Stimulated activated CD4-positive, alpha-beta T cell treated with anti-CD3 and anti-CD28 coated beads, TNF-alpha, amount 100 ng/mL, for 4 hours (primary cell): Measurements from ENCODE around the gene KLHDC4.
A peak's percentile ranks its signal among the peaks of the same experiment; 100 is the strongest.
"Not testable (repeated sequence)": the region's sequence is repeated elsewhere in the genome, so short reads cannot be mapped to it uniquely, and the experiment has no call there.

Experiments used
- DNase-seq, 3 experiments: peaks; one replicate each; pipeline ENCODE4 v3.0.0-alpha.2; 2020; ENCODE audit warnings: low read depth in 3 of 3

Gene KLHDC4

DNA sequence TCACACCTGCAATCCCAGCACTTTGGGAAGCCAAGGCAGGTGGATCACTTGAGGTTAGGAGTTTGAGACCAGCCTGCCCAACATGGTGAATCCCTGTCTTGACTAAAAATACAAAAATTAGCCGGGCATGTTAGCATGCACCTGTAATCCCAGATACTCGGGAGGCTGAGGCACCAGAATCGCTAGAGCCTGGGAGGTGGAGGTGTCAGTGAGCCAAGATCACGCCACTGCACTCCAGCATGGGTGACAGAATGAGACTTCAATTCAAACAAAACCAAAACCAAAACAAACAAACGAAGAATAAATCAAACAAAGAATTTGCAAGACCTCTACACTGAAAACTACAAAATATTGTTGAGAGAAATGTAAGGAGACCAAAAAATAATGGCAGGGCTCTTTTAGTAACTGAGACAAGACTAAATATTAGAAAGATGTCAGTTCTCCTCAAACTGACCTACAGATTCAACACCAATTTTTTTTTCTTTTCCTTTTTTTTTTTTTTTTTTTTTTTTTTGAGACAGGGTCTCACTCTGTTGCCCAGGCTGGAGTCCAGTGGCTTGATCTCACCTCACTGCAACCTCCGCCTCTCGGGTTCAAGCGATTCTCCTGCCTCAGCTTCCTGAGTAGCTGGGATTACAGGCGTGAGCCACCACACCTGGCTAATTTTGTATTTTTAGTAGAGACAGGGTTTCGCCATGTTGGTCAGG, 23.1 kb upstream of the KLHDC4 start:
- not testable (repeated sequence) for DNase-seq

- not testable (repeated sequence) for DNase-seq
Measured at GRCh38 chr16:87787451-87788091, 21.8 kb upstream of the KLHDC4 start.

GRCh38 chr16:87784812-87785211, 19.0 kb upstream of the KLHDC4 start:
- DNase-seq: no peak

DNA sequence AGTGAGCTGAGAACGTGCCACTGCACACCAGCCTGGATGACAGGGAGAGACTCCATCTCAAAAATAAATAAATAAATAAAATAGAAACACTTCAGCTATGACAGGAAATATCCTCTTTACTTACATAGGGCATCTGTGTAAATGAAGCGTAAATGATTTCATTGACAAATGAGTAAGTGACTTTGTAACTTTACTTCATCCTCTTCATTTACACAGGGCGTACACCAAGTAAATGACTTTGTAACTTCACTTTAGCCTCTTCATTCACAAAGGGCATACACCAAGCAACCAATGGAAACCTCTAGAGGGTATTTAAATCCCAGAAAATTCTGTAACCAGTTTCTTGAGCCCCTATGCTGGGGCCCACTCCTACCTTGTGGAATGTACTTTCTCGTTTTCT, 16.2 kb upstream of the KLHDC4 start:
- no peak for DNase-seq

DNA sequence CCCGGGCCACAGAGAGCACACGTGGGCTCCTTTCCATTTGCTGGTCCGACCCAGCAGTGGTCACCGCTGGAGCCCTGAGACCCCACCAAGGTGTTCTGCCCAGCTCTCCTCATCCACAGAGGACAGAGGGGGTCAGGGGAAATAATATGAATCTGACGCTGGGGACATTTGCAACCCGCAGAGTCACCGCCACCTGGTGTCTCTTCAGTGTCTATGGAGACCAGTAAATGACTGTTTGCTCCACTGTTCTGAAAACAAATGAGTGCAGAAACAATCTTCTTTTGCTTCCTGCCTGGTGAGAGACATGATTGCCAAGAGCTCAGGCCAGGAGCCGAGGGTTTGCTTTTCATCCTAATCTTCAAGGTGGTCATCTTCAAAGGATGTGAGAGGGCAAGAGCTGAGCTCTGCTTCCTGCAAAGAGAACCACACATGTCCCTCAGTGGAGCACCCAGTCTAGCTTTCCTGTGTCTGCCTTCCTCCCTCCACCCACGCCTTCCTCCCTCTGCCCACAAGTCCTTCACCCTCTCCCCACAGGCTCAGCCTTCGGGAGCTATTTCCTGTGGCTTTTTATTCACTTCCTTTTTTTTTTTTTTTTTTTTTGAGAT, 14.7 kb upstream of the KLHDC4 start:
- peak in 2 of 3 experiments; percentile 8 to 40 for DNase-seq

GRCh38 chr16:87778830-87779579, 13.2 kb upstream of the KLHDC4 start:
- DNase-seq: peak; percentile 86 to 93 (median 91)

DNA sequence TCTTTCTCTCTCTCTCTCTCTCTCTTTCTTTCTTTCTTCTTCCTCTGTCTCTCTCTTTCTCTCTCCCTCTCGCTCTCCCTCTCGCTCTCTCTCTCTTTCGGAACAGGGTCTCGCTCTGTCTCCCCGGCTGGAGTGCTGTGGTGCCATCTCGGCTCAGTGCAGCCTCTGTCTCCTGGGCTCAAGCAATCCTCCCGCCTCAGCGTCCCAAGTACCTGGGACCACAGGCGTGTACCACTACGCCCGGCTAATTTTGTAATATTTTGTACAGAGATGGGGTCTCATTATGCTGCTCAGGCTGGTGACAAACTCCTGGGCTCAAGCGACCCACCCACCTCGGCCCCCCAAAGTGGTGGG, 12.7 kb upstream of the KLHDC4 start:
- no peak for DNase-seq

DNA sequence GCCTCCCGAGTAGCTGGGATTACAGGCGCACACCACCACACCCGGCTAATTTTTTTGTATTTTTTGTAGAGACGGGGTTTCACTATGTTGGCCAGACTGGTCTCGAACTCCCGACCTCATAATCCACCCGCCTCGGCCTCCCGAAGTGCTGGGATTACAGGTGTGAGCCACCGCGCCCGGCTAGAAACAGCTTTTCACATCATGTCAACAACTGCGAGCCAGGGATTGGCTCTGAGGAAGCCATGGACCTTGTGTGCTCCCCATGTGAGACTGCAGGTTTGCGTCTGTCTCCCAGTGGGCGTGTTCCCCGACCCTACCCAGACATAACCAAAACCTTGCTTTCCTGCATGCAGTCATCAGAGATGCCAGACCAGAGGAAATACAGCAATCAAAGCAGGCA, 8.1 kb upstream of the KLHDC4 start:
- not testable (repeated sequence) for DNase-seq

DNA sequence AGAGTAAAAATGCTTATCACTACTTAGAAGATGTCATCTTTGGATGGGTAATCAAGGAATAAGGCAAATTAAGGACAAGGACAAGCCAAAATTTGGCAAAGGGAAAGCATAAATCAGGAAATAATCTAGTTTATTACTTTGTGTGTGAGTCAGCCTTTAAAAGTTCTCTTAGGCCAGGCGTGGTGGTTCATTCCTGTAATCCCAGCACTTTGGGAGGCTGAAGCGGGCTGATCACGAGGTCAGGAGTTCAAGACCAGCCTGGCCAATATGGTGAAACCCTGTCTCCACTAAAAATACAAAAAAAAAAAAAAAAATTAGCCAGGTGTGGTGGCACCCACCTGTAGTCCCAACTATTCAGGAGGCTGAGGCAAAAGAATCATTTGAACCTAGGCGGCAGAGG, 1.7 kb upstream of the KLHDC4 start:
- DNase-seq: not testable (repeated sequence)

DNA sequence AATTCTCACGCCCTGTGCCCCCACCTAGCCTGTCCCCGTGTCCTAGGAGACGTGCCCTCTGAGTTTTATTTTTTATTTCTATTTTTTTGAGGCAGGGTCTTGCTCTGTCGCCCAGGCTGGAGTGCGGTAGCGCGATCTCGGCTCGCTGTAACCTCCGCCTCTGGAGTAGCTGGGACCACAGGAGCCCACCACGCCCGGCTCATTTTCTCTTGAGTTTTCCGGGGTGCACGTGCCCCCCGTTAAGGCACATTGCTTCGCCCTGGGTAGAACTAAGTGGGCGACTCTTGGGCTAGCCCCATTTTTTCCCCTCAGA, 655 bp upstream of the KLHDC4 start:
- no peak for DNase-seq

DNA sequence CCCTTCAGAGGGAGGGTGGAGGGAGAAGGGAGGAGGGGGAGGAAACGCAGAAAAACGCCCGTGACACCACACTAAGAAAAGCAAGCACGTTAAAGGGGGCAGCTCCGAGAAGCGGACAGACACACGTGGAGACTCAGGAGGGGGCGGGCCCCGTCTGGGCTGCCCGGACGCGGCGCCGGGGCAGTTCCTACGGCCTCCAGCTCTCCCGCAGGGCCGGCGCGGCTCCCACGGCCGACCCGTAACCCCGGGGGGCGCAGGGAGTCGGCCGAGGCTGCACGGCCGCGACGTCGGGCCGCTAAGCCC, 362 bp downstream of the KLHDC4 start:
- peak in 2 of 3 experiments; percentile 27 to 39 for DNase-seq

GRCh38 chr16:87764600-87765472, 950 bp downstream of the KLHDC4 start:
- DNase-seq: no peak

GRCh38 chr16:87762620-87763019, 3.2 kb downstream of the KLHDC4 start:
- no peak for DNase-seq

DNA sequence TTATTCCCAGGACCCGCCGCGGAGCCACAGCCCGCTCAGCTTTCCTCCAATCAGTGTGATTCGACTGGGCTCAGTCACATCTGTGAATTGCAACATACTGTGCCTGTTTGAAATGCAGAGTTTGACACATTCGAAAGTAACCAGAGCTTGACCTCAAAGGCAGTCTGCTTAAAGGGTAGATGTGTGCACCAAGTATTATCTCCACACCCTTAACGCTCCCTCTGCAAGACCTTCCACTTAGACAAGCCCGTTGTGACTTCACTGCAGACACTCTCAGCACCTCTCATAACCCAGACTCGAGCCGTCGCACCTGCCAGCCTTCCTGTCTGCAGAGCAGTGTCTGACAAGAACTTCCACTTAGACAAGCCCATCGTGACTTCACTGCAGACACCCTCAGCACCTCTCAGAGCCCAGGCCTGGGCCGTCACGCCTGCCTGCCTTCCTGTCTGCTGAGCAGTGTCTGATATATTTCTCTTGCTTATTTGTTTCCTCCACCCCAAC, 3.7 kb downstream of the KLHDC4 start:
- no peak for DNase-seq

DNA sequence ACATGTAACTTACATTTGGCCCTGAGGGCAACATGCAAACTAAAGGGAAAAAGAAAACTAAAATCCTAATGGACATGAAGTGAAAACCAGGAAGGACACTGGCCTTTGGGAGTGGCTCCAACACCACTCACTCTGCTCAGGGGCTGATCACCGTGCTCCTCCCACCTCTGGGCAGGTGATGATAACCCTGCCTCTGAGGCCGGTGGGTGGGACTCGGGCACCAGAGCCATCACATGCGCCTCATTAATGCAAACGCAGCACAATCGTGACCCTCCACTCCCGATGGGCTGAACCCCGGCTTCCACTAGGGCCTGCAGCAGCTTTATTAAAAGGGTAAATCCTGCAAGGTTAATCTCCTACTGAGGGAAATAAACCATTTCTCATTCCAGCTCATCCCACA, 4.7 kb downstream of the KLHDC4 start:
- DNase-seq: no peak

- no peak for DNase-seq
Measured at GRCh38 chr16:87757841-87758426, 7.9 kb downstream of the KLHDC4 start.

DNA sequence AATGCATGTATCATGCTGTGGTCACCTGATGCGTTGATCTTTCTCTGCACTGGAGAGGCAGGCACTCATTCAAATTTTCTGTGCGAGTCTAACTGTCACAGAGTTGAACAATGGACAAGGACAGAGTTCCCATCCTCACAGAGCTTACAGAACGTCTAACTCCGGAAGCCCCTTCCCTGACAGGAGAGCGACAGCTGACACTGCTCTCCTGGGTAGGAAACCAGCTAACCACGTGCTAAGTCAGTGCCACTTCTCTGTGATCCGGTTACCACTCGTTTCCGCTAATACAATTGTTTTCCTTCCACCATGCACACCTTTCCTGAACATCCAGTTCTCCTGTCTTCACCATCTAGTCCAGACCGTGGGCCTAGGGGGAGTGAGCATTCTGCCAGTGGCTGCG, 11.3 kb downstream of the KLHDC4 start:
- no peak for DNase-seq

- DNase-seq: no peak
Measured at GRCh38 chr16:87747626-87748414, 18.0 kb downstream of the KLHDC4 start.

DNA sequence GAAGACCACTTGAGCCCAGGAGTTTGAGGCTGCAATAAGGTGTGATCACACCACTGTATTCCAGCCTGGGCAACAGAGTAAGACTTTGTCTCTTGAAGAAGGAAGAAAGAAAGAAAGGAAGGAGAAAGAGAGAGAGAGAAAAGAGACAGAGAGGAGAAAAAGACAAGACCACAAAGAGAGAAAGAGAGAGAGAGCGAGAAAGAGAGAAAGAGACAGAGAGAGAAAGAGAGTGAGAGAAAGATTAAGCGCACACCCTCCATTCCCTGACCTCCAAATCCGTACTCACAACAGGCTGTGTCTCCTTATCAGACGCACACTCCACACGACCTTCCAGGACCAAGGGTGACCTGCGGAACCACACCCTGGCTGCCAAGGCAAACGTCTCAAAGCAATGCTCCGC, 19.6 kb downstream of the KLHDC4 start:
- DNase-seq: no peak

DNA sequence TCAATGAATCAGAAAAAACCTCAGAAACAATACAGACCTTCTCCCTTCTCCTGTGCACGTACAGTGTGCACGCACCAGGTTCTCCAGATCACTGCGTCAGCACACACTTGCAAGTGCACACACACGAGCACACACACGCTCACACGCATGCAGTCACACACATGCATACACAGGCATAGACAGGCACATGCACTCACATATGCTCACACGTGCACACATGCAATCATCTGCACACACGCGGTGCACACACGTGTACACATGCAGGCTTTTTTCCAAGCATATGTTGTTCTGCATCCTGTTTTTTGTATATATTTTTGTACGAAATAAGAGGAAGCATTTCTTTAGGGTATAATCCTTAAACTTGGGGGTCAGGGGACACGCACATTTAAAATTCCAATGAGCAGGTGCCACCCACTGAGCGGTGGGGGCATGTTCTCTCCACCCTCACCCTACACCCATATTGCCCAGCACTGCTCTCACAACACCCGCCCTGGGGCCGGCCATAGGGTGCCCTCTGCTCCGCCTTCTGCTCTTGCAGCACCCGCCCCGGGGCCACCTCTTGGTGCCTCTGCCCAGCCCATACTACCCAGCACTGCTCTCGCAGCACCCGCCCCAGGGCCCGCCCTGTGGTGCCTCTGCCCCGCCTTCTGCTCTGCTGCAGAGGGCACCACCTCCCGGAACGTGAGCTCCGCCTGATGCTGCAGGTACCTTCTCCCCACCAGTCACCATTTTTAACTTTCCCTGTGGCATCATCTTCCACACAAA, 20.9 kb downstream of the KLHDC4 start:
- DNase-seq: no peak
